T-helper 1 cell (primary cell): Measurements from ENCODE around the gene TMEM89.

Experiments
- DNase-seq, 5 donors: peaks; one replicate each; pipeline ENCODE4 v3.0.0-alpha.2; 2012 to 2020

TMEM89 gene

GRCh38 chr3:48641396-48641795 is 19.8 kb upstream of the TMEM89 start:
- DNase-seq: no peak

GRCh38 chr3:48639944-48640606 is 18.5 kb upstream of the TMEM89 start:
- no peak for DNase-seq

DNA sequence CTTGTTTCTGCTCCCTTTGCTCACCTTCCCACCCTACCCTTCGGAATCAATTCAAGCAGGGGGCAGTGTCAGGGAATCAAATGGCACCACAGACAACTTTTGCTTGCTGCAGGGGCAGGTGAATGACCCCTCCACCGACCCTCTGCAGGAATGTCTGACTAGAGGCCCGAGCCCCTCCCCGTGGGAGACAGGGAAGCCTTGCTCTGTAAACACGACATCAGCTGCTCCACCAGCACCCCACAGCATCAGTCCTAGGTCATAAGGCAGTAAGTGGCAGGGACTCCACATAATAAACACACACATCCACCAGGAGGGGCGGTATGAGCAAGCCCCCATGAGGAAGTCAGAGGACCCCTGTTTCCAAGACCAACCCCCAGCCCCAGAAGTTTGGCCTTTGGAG is 15.7 kb upstream of the TMEM89 start:
- no peak for DNase-seq

DNA sequence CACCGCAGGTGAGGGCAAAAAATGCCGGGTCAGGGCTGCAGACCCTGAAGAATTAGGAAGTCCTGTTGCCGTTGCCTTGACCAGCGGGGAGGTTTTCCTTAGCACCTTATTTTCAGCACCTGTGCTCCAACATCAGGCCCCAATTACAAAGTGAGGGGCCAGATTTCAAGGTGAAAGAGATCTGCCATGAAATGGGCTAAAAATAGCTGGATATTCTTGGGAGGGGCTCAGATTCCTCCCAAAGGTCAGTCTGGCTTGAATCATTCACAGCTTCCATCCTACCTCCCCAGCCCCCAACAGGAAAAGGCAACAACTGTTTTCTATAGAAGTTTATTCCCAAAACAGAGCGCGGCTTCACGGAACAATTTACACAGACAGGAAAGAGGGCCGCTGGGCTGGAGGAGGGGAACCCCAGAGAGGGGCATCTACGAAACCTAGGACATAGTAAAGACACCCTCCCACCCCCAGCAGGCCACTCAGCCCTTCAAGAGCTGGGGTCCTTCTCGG is 14.6 kb upstream of the TMEM89 start:
- no peak for DNase-seq

- DNase-seq: peak; percentile 85 to 96 (median 89)
Measured at GRCh38 chr3:48635222-48636021, 13.9 kb upstream of the TMEM89 start, which contains the start of gene SLC26A6. TSS of gene SLC26A6 (minus strand) at chr3:48635461. CDS start at chr3:48635393, 68 bp downstream.

- peak in 3 of 5 donors; percentile 24 to 36 (median 29) for DNase-seq
Measured at GRCh38 chr3:48634661-48635221, 13.2 kb upstream of the TMEM89 start.

DNA sequence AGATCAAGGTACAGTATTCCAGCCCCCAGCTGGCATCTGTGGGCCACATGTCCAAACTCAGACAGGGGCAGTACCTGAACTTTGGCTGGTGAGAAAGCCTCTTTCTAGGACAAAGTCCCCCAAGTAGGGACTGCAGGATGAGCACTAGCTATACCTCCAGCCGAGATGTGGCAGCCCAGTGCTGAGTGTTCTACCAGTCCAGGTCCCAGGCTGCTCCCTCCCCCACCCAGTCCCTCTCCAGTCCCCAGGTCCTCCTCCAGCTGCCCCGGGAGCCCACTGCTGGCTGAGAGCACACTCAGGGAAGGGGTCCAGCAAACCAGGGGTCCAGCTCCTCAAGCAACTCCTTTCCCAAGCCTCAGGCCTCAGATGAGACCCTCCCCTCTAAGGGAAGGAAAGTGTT is 12.2 kb upstream of the TMEM89 start:
- DNase-seq: no peak

- no peak for DNase-seq
Measured at GRCh38 chr3:48633256-48633655, 11.7 kb upstream of the TMEM89 start.

GRCh38 chr3:48631516-48632448 is 10.2 kb upstream of the TMEM89 start:
- DNase-seq: no peak

- no peak for DNase-seq
Measured at GRCh38 chr3:48630833-48631232, 9.3 kb upstream of the TMEM89 start.

GRCh38 chr3:48630407-48630806 is 8.8 kb upstream of the TMEM89 start:
- no peak for DNase-seq

GRCh38 chr3:48629894-48630293 is 8.3 kb upstream of the TMEM89 start:
- DNase-seq: no peak

DNA sequence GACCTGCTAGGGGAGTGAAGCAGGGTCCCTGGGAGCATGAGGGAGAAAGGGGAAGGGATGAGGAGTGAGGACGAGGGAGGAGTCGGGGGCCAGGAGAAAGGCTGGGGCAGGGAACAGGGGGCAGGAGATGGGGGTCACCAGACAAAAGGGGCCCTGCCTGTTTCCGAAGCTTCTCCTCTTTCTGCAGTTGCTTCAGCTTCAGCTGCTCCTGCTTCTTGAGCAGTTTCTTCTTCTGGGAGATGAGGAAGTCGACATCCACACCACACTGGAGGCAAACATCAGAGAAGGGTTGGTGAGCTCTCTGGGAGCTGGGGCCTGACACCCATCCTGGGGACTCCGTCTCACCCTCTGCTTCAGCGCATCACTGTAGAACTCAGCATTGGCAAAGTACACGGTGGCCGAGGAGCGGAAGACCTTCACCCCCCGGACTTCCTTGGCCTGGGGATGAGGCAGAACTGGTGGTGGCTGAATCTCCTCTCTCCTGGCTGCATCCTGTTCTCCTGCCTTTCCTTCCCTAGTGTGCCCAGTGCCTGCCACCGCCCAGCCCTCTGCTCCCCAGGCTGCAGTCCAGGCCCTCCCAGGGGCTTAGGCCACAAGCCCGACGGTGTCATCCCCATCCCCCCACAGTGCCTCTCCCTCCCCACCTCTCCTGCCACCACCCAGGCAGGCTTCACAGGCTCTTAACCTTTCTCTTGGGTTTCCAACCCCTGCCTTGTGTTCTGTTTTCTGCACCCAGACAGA is 6.9 kb upstream of the TMEM89 start:
- DNase-seq: no peak

DNA sequence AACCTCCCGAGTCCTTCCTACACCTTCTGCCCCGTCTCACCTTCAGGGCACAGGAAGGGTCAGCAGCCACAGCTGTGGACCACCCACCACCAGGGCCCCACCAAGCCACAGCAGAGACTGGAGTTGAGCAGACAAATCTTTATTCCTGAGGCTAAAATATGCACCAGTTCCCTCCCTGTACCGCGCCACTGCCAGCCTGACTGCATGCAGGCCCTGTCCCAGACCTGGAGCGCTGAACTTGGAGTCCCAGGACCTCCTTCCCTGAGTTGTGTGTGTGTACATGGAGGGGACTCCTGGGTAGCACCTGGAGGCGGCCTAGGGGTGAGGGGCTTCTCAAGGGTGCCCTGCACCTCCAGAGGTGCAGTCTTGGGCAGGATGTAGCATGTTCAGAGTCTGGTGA is 4.0 kb upstream of the TMEM89 start:
- no peak for DNase-seq

GRCh38 chr3:48624767-48625166 is 3.2 kb upstream of the TMEM89 start:
- DNase-seq: no peak

DNA sequence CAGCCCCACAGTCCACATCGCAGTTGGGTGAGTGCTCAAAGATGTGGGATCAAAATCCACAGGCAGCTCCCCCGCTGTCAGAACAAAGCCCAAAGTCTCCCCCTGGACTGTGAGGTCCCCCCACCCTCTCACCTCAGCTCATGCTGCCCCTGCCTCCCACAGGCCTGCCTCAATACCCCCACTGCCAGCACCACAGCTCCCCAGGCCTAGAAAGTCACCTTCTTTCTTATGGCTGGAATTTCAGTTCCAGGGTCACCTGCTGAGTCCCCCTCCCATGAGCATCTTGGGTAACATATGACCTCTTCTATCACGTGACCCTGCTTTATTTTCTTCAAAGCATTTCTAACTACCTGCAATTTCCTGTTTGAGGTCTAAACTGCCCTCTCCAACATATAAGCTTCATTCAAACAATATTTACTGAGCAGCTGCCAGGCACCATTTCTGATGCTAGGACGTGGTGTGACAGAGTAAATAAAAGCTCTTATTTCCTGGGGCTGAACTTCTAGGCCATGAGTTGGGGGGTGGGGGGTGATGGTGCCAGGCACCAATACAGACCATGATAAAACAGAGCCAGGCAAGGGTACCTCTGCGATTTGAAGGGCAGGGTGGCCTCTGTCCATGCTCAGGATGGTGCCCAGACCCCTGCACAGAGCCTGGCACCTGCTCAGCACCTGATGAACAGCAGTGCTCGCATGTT is 2.4 kb upstream of the TMEM89 start:
- no peak for DNase-seq

DNA sequence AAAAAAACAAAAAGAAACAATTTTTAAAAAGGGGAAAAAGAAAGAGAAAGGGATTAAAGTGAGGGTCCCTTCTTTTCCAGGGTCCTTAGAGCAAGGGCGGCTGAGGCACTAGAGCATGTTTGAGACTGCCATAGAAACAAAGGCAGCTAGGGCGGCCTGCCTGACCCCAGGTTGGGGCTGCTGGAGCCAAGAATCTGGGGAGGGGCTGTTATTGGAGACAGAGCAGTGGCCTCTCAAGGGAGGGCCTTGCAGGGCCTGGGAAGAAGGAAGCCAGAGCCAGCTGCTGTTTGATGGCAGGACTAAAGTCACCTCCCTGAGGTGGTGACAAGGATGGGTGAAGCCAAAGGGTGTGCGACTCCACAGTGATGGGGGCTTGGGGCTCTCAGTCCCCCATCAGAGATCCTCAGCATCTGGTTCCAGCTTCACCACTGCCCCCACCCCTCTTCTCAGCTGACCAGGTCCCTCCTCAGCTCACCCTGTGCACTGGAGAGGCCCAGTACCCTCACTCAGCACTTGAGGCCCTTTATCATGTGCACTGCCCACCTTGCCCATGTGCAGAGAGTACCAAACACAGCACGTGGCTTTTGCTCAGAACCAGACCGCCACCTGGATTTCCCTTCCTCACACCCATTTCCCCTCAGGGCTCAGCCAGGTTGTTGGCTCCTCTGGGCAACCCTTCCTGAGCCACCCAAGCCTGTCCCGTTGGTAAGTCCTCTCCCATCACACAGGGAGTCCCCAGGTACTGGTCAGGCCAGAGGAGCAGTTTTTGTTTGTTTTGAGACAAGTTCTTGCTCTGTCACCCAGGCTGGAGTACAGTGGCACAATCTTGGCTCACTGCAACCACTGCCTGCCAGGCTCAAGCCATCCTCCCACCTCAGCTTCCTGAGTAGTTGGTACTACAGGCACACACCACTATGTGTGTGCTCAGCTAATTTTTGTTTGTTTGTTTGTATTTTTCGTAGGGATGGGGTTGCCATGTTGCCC is 1.7 kb downstream of the TMEM89 start:
- no peak for DNase-seq

- no peak for DNase-seq
Measured at GRCh38 chr3:48617559-48617958, 4.0 kb downstream of the TMEM89 start.

DNA sequence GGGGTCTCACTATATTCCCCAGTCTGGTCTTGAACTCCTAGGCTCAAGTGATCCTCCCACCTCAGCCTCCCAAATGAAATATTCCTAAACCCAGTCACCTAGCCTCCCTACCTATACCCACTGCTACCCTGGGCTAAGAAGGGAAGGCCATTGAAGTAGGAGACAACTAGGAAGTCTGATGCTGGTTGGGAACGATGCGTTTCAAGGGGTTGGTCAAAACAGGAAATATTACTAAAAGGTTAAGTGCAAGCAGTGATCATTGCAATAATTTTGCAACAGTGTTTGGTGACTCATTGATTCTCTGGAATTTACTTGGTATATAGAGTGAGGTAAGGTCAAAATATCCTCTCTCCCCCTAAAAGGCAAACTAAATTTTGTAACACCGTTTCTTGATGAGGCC is 7.5 kb downstream of the TMEM89 start:
- peak in 1 of 5 donors; percentile 48 for DNase-seq

DNA sequence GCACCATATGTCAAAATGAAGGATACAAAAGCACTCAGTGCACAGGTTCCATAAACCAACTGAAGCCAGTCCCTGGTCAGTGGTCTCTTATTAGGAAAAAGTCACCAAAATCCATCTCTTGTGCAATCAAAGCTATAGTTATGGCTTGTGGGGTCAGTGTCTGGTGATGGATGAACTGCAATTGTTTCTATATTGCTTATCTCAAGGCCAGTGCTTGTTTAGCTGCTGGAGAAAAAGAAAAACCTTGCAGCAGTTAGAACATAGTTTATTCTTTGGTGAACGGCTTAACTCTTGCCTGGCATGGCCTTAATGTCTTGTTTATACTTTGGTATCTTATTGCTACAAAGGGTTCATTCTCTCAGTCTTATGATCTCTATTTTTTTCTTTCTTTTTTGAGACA is 9.3 kb downstream of the TMEM89 start:
- no peak for DNase-seq
